ACC112 (cell line): ENCODE results near the gene IGBP1.
A peak's percentile ranks its signal among the peaks of the same experiment; 100 is the strongest.
"Not testable (repeated sequence)": the region's sequence is repeated elsewhere in the genome, so short reads cannot be mapped to it uniquely, and the experiment has no call there.

ENCODE experiments used
- H2AFZ ChIP-seq: fragments of 200-600 bp; sonication (generic); one replicate; pipeline ENCODE4 v1.6.0; 2017; ENCODE audit warnings: antibody characterized with exemption, low read length; ENCODE audit not compliant: unreplicated experiment
- H3K27ac ChIP-seq: fragments of 200-600 bp; sonication (generic); 2 replicates; pipeline ENCODE4 v1.5.1; 2014; ENCODE audit warnings: low read depth, mild to moderate bottlenecking, antibody characterized with exemption, low read length, moderate library complexity
- H3K27me3 ChIP-seq: fragments of 200-600 bp; sonication (generic); 2 replicates; pipeline ENCODE4 v1.6.1; 2014; ENCODE audit warnings: mild to moderate bottlenecking, antibody characterized with exemption, low read length, moderate library complexity, mixed read lengths; ENCODE audit not compliant: insufficient read depth
- H3K36me3 ChIP-seq: fragments of 200-600 bp; sonication (generic); 2 replicates; pipeline ENCODE4 v1.6.1; 2016; ENCODE audit warnings: mild to moderate bottlenecking, antibody characterized with exemption, low read length, moderate library complexity, mixed read lengths; ENCODE audit not compliant: insufficient read depth
- H3K4me1 ChIP-seq: fragments of 200-600 bp; sonication (generic); one replicate; pipeline ENCODE4 v1.6.1; 2016; ENCODE audit warnings: low read length, mixed read lengths; ENCODE audit not compliant: insufficient read depth, unreplicated experiment, control insufficient read depth
- H3K4me3 ChIP-seq: fragments of 200-600 bp; sonication (generic); 2 replicates; pipeline ENCODE4 v1.5.1; 2014; ENCODE audit warnings: mild to moderate bottlenecking, low read depth, low read length
- H3K79me2 ChIP-seq: fragments of 200-600 bp; sonication (generic); one replicate; pipeline ENCODE4 v1.6.0; 2016; ENCODE audit warnings: low read length; ENCODE audit not compliant: control insufficient read depth, unreplicated experiment, insufficient read depth

Gene IGBP1

DNA sequence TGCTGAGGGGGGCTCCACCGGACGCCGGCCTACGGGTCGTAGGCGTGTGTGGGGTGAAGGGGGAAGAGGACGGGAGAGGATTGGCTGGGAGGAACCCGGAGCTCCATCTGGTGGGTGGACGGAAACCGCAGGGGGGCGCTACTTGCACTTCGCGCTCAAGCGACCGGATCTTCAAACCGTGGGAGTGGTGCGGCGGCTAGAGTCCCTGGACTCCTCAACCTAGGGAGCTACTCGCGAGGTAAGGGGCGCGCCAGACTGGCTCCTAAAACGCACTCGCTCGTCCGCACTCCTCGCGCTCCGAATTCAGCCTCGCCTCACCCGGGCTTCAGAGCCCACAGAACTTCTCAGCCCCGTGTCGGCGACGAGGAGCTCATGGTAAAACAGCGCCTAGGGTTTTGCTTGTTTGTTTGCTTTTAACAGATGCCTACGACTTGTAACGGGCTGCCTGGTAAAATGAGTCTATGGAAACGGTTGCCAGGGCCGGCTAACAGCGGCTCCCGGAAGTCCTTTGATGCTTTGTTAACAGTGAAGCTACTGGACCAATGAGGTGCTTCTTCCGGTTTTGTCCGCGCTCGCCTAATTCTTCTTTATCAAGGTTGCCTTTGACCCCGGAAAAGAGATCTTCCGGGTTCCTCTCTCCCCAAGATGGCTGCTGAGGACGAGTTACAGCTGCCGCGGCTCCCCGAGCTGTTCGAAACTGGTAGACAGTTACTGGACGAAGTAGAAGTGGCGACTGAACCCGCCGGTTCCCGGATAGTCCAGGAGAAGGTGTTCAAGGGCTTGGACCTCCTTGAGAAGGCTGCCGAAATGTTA is at the start of gene IGBP1:
IGBP1 (plus strand) TSS at position 145 of the 813 bp plus-strand sequence; CDS start at position 646, 501 bp downstream.
- H2AFZ ChIP-seq = peak within 1 kb of the TSS; percentile 97
- peak within 1 kb of the TSS; percentile 94 for H3K27ac ChIP-seq
- no peaks in the 10 kb centered on the region for H3K36me3 ChIP-seq
- no peaks in the 10 kb centered on the region for H3K27me3 ChIP-seq
- H3K4me3 ChIP-seq = peak within 1 kb of the TSS; percentile 98
- H3K79me2 ChIP-seq = peaks cover 19% of the 10 kb centered on the region
- H3K4me1 ChIP-seq = peaks cover 14% of the 10 kb centered on the region

DNA sequence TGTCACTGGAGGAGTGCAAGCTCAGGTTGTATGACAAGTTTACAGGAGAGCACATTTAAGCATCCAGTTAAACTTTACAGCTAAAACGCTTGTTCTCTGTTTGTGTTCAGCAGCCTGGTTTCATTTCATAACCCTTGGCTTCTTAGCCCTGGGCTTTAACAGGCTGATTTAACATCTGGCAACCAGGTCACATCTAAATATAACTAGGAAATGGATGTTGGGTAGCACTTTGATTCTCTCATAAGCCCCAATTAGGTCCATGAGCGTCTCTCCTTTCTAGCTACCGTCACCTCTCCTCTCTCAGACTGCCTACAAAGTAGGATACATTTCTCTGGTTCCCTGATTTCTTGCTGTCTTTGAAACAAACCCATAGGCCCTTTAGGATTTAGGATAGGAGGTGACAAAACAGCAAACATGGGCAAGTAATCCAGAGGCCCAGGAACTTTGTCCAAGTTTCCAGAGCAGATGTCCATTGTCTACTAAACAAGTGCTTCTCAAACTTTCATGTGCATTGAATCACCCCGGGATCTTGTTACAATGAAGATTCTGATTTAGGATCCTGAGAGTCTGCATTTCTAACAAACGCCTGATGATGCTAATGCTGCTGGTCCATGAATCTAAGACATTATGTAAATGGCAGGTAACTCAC is 48.5 kb upstream of the IGBP1 start:
- Histone ChIP-seq H3K27ac (no peak overlapping the region), H3K27me3 (no peaks in the 10 kb centered on the region), H3K4me1 (peaks cover 9% of the 10 kb centered on the region)

DNA sequence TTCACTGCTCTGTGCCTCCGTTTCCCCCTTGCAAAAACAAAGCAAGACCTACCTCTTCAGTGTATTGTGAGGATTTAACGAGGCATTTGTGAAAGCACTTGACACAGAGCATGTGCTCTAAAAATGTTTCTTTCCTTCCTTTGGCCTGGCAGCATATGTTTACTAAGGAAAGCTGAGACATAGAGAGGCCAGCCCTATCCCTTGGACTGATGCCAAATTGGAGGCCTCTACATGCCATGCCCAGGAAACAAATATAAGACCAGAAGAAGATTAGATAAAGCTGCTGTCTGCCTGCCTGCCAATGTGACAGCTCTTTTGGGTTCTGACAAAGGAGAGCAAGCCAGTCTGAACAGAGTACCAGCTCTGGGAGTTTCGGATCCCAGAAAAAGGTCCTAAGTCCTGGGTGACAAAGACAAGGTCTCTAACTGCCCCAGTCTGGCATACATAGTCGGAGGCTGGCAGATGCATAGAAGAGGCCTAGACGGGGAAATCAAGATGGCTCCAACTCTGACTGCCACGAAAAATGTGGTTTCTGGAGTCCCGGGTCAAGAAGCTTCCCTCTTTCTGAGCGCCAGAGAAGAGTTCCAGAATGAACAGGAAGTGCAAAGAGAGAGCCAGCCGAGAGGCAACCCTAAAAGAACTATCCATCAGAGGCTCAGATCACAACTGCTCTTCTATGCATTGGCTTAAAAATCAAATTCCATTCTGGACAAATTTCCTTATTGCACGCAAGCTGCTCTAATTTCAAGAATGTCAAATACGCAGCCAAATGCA is 45.2 kb upstream of the IGBP1 start:
- no peak overlapping the region for H3K4me3 ChIP-seq
- peaks cover 16% of the 10 kb centered on the region for H3K4me1 ChIP-seq
- no peaks in the 10 kb centered on the region for H3K27me3 ChIP-seq
- no peaks in the 10 kb centered on the region for H3K36me3 ChIP-seq
- no peaks in the 10 kb centered on the region for H3K79me2 ChIP-seq
- no peak overlapping the region for H2AFZ ChIP-seq
- no peak overlapping the region for H3K27ac ChIP-seq

More for the DNA sequence above, 48.5 kb upstream of the IGBP1 start:
- no peaks in the 10 kb centered on the region for H3K79me2 ChIP-seq
- H3K36me3 ChIP-seq = no peaks in the 10 kb centered on the region
- no peak overlapping the region for H2AFZ ChIP-seq
- H3K4me3 ChIP-seq = no peak overlapping the region

GRCh38 chrX:70088751-70089150 is 44.5 kb upstream of the IGBP1 start:
- H3K4me1 ChIP-seq = peaks cover 16% of the 10 kb centered on the region
- H2AFZ ChIP-seq = no peak overlapping the region
- H3K79me2 ChIP-seq = no peaks in the 10 kb centered on the region
- H3K27me3 ChIP-seq = no peaks in the 10 kb centered on the region
- H3K4me3 ChIP-seq = no peak overlapping the region
- no peaks in the 10 kb centered on the region for H3K36me3 ChIP-seq
- H3K27ac ChIP-seq = no peak overlapping the region

DNA sequence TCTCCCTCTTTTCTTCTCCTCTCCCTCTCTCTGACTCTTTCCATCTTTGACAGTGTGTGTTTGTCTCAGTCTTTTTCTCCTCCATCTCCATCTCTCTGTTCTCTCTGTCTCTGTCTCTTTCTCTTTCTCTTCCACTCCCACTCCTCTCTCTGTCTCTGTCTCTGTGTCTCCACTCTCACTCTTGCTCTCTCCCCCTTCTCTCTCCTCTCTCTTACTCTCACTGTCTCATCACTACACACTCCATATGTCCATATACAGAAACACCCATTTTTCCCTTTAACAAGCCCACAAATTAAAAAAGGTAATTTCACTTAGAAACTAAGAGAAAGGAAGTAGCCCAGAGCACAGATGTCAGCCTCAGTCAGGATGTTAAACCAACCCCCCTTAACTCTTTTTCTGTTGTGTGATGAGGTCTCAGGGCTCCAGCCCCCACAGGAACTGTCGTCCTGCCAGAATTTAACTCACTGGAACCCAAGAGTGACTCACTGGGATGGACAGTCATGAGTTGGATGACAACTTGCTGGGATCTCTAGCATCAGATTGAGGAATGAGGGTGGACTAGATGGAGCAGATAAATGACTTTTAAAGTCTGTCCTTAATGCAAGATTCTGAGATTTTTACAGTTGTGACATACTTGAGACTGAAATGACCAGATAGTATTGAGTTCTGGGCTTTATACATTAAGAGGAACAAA is 43.5 kb upstream of the IGBP1 start:
- Histone ChIP-seq H3K27me3 (no peaks in the 10 kb centered on the region), H3K79me2 (no peaks in the 10 kb centered on the region), H3K4me3 (no peak overlapping the region), H3K36me3 (no peaks in the 10 kb centered on the region), H3K4me1 (peaks cover 16% of the 10 kb centered on the region), H3K27ac (no peak overlapping the region), H2AFZ (no peak overlapping the region)

- H3K4me3 ChIP-seq = no peak overlapping the region
- H3K79me2 ChIP-seq = no peaks in the 10 kb centered on the region
- no peaks in the 10 kb centered on the region for H3K27me3 ChIP-seq
- H2AFZ ChIP-seq = no peak overlapping the region
- no peaks in the 10 kb centered on the region for H3K36me3 ChIP-seq
- H3K27ac ChIP-seq = no peak overlapping the region
- peaks cover 16% of the 10 kb centered on the region for H3K4me1 ChIP-seq
These were observed 41.0 kb upstream of the IGBP1 start for GRCh38 chrX:70092247-70092646.

GRCh38 chrX:70096052-70096451 is 37.2 kb upstream of the IGBP1 start:
- no peaks in the 10 kb centered on the region for H3K36me3 ChIP-seq
- H3K4me1 ChIP-seq = no peaks in the 10 kb centered on the region
- H3K79me2 ChIP-seq = no peaks in the 10 kb centered on the region
- no peak overlapping the region for H2AFZ ChIP-seq
- no peak overlapping the region for H3K27ac ChIP-seq
- H3K27me3 ChIP-seq = no peaks in the 10 kb centered on the region
- no peak overlapping the region for H3K4me3 ChIP-seq

DNA sequence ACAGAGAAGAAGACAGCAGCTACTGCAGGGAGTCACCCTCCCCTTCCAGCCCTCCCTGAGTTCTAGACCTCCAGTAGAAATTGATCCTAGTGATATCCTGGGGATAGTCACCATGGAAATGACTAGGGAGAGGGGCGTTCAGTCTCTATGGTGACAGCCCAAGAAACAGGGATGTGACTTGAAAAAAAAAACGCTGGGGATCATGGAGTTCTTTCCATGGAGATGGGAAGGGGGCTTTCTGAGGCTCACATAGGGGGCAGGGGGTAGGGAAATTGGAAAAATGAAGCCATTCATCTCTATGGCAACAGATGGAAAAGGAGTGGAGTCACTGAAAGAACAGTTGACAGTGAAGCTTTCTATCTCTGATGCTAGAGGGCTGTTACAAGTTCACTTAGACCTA is 28.0 kb upstream of the IGBP1 start:
- H2AFZ ChIP-seq = no peak overlapping the region
- H3K36me3 ChIP-seq = no peaks in the 10 kb centered on the region
- H3K79me2 ChIP-seq = no peaks in the 10 kb centered on the region
- H3K27ac ChIP-seq = no peak overlapping the region
- no peak overlapping the region for H3K4me3 ChIP-seq
- no peaks in the 10 kb centered on the region for H3K4me1 ChIP-seq
- H3K27me3 ChIP-seq = no peaks in the 10 kb centered on the region

GRCh38 chrX:70111436-70112026 is 21.7 kb upstream of the IGBP1 start:
- H3K27me3 ChIP-seq, H3K27ac ChIP-seq, H3K4me1 ChIP-seq, H3K79me2 ChIP-seq, H3K36me3 ChIP-seq, H2AFZ ChIP-seq, H3K4me3 ChIP-seq: not testable (repeated sequence)

- no peak overlapping the region for H3K4me3 ChIP-seq
- H3K79me2 ChIP-seq = no peaks in the 10 kb centered on the region
- peaks cover 5% of the 10 kb centered on the region; the same call in 1 of the 2 replicates for H3K27me3 ChIP-seq
- no peaks in the 10 kb centered on the region for H3K36me3 ChIP-seq
- no peak overlapping the region for H2AFZ ChIP-seq
- H3K27ac ChIP-seq = no peak overlapping the region
- H3K4me1 ChIP-seq = no peaks in the 10 kb centered on the region
These were observed 15.5 kb upstream of the IGBP1 start for GRCh38 chrX:70117738-70118137.
